Activated naive CD8-positive, alpha-beta T cell treated with anti-CD3 and anti-CD28 coated beads for 36 hours (primary cell): Measurements from ENCODE around the gene GALNT14. TPM values are rescaled to one million over a fixed set of nuclear protein-coding genes. Genes with fewer than 3 reads are reported as not detected.

Experiments
- DNase-seq: peaks from one replicate; pipeline ENCODE4 v3.0.0; 2021
- H3K27ac Mint-ChIP-seq: one replicate; pipeline ENCODE4 v1.8.0; 2022; ENCODE audit warnings: mild to moderate bottlenecking, moderate library complexity, mixed read lengths
- H3K27me3 Mint-ChIP-seq: one replicate; pipeline ENCODE4 v1.8.0; 2022; ENCODE audit warnings: mild to moderate bottlenecking, mixed read lengths
- H3K36me3 Mint-ChIP-seq: one replicate; pipeline ENCODE4 v1.8.0; 2021; ENCODE audit warnings: mild to moderate bottlenecking, mixed read lengths
- H3K4me1 Mint-ChIP-seq: one replicate; pipeline ENCODE4 v1.8.0; 2021; ENCODE audit warnings: mixed read lengths
- H3K4me3 Mint-ChIP-seq: one replicate; pipeline ENCODE4 v1.8.0; 2022; ENCODE audit warnings: mild to moderate bottlenecking, moderate library complexity, mixed read lengths
- H3K9me3 Mint-ChIP-seq: one replicate; pipeline ENCODE4 v1.8.0; 2022; ENCODE audit warnings: mixed read lengths
- total RNA-seq, 2 experiments: library from RNA; stranded (reverse); gene quantifications; one replicate each; pipeline ENCODE4 v1.2.3, GENCODE V29; 2021

Gene GALNT14
- total RNA-seq, 2 experiments from 2014 or later, result 2.1 to 2.5 TPM

DNA sequence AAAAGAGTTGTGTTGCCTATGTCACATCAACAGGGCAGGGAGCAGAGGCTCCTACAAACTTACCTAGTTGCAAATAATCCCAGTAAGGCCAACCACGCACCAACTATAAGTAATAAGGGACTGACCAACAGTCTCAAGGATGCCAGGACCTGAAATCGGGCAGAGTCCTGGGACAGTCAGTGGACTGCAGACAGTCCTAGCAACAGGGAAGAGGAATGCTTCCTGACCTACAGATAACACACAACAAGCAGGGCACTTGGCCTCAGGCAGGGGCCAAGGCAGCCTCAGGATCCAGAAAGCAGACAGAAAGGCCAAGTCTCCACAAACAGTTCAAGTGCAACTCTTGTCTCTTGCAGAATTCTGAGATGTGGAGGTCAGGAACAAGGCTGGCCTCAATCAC is 56.2 kb downstream of the GALNT14 start:
- Mint-ChIP-seq H3K4me1 (no peaks in the 10 kb centered on the region), H3K9me3 (no peaks in the 10 kb centered on the region), H3K4me3 (no peak overlapping the region), H3K36me3 (no peaks in the 10 kb centered on the region), H3K27me3 (no peaks in the 10 kb centered on the region), H3K27ac (no peak overlapping the region)
- no peak for DNase-seq

DNA sequence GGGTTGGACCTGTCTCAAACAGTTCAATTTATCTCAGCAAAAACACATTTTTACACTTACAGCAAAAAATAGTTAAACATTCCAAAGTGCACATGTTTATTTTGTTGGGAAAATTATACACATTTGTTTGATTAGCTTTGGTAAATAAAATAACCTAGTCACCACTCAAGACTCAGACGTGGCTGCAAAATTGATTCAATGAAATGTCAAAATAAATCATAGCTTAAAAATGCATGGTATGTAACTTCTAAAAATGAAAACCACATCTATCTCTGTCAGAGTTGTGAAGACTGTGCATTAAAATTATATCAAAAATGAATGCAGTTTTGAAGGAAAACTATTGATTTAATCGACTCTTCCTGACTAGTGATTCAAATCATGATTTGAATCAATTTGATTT is 56.7 kb downstream of the GALNT14 start:
- no peaks in the 10 kb centered on the region for H3K36me3 Mint-ChIP-seq
- no peaks in the 10 kb centered on the region for H3K9me3 Mint-ChIP-seq
- no peak for DNase-seq
- H3K27ac Mint-ChIP-seq, result no peak overlapping the region
- H3K4me3 Mint-ChIP-seq, result no peak overlapping the region
- H3K4me1 Mint-ChIP-seq, result no peaks in the 10 kb centered on the region
- no peaks in the 10 kb centered on the region for H3K27me3 Mint-ChIP-seq

DNA sequence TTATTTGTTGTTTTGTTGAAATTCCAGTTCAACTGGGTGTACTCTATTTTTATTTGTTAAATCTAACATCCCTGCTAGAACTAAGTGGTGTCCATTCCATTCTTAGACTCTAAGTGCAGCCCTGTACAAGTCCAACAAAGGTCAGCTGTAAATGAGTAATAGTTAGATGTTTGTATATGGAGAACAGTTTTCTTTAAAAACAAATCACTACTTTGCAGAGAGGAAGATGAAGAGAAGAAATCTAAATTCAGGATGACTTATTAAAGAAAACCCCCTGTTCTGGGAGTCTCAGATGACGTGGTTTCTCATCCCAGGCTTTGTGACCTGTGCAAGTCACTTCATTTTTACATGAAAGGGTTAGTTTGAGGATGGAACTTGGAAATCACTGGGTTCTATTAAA is 57.9 kb downstream of the GALNT14 start:
- no peak overlapping the region for H3K27ac Mint-ChIP-seq
- H3K36me3 Mint-ChIP-seq, result no peaks in the 10 kb centered on the region
- no peak overlapping the region for H3K4me3 Mint-ChIP-seq

DNA sequence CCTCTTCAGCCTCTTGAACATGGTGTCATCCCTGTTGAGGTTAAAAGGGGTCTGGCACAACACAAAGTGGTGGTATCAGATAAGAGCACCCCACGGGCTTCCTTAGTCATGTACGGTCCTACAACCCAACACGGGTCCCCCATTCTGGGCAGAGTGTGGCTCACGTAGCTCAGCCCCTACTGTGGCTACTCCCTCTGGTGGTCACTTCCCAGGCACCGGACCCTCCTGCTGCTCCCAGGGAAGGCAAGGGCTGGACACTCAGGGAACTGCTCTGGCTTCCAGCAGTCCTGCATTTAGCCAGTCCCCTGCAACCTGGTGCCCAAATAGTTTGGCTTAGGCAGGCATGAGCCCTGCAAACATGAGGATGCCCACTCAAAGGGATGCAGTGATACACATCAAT is 58.6 kb downstream of the GALNT14 start:
- H3K36me3 Mint-ChIP-seq, result no peaks in the 10 kb centered on the region
- DNase-seq, result no peak
- H3K27me3 Mint-ChIP-seq, result no peaks in the 10 kb centered on the region
- H3K4me3 Mint-ChIP-seq, result no peak overlapping the region
- H3K27ac Mint-ChIP-seq, result no peak overlapping the region
- H3K9me3 Mint-ChIP-seq, result no peaks in the 10 kb centered on the region
- no peaks in the 10 kb centered on the region for H3K4me1 Mint-ChIP-seq

More for the DNA sequence above, 57.9 kb downstream of the GALNT14 start:
- DNase-seq, result no peak
- H3K4me1 Mint-ChIP-seq, result no peaks in the 10 kb centered on the region
- H3K9me3 Mint-ChIP-seq, result no peaks in the 10 kb centered on the region
- H3K27me3 Mint-ChIP-seq, result no peaks in the 10 kb centered on the region

DNA sequence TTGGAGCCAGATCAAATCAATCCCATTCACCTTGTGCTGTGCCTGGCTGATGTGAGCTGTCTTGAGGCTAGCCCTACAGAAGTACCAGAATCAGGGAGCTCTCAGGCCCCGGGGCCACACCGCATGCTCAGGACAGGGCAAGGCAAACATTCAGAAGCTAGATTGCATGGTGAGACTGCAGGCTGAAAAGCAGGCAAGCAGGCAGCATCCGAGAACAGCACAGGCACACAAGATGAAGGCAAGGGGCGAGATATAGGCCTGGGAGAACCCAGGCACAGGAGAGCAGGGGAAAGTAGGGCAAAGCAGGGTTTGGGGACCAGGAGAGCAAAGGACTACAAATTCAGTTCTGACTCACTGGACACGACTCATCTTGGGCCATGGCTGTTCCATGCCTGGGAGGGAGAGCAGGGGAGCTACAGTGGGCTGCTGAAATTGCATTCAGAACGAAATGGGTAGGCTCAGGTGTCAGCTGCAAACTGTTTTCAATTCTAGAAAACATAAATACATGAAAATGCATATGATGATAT is 59.6 kb downstream of the GALNT14 start:
- Mint-ChIP-seq H3K36me3 (no peaks in the 10 kb centered on the region), H3K4me1 (no peaks in the 10 kb centered on the region), H3K27me3 (no peaks in the 10 kb centered on the region), H3K4me3 (no peak overlapping the region), H3K27ac (no peak overlapping the region), H3K9me3 (no peaks in the 10 kb centered on the region)
- DNase-seq, result no peak

DNA sequence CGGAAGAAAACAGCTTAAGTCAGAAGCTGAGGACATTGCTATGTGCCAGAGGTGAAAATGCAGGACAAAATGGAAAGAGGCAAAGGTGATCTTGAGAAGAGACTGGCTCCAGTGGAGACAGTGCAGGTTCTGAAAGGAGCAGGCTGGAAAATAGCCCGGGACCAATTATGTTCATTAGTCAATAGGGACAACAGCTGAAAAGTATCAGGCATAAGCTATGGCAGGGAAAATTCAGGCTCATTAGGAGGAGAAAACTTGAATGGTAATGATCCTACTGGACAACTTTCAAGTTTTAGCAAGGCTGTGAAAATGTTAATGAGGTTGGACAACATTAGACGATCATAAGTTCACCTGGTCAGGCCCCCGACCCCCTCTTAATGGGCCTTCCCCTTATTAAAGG is 60.2 kb downstream of the GALNT14 start:
- H3K27ac Mint-ChIP-seq, result no peak overlapping the region
- no peaks in the 10 kb centered on the region for H3K4me1 Mint-ChIP-seq
- no peak overlapping the region for H3K4me3 Mint-ChIP-seq
- H3K27me3 Mint-ChIP-seq, result no peaks in the 10 kb centered on the region
- H3K9me3 Mint-ChIP-seq, result no peaks in the 10 kb centered on the region
- no peaks in the 10 kb centered on the region for H3K36me3 Mint-ChIP-seq
- DNase-seq, result no peak

DNA sequence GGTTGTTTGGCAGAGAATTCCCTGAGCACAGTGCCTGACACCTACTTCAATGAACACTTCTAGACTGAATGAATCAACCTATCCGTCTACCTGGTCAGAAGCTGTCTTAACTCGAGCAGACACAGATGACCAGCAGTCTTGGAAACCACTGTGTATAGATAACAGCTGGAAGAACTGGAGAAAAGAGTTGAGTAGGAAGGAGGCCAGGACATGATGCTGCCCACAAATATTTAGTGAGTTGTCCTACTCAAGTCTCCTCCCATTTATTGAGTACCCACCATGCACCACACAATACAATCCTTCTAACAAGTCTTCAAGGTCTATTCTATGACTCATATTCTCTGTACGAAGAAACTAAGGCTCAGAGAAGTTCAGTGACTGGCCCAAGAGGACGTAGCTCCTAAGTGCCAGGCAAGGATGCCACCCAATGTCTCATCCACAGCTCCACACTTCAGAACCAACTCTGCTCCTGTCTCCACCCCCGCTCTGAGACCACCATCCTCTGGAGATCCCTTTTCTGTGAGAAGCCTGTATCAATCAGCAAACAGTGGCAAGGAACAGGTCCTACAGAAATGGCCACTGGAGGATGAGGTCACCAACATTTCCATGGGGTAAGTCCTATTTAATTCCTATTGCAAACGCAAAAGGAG is 62.2 kb downstream of the GALNT14 start:
- no peak overlapping the region for H3K27ac Mint-ChIP-seq
- no peaks in the 10 kb centered on the region for H3K9me3 Mint-ChIP-seq
- no peaks in the 10 kb centered on the region for H3K27me3 Mint-ChIP-seq
- no peak overlapping the region for H3K4me3 Mint-ChIP-seq
- no peak for DNase-seq
- no peaks in the 10 kb centered on the region for H3K4me1 Mint-ChIP-seq
- no peaks in the 10 kb centered on the region for H3K36me3 Mint-ChIP-seq

DNA sequence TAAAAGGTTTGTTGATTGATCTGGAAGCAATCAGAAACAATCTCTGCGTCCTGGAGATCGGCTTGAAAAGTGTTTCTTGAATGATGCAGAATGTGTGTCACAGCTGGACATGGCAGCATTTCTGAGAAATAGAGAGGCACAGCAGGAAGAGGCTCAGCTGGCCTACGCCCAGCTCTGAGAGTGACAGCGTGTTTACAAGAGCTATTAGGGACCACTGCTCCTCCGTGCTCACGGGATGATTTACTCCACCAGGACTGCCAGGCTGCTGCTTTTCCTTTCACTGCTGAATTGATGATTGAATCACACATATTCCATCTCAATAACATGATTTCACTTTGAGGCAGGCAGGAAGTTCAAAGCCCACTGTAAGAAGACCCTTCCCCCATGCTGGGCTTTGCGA is 62.8 kb downstream of the GALNT14 start:
- H3K9me3 Mint-ChIP-seq, result no peaks in the 10 kb centered on the region

DNA sequence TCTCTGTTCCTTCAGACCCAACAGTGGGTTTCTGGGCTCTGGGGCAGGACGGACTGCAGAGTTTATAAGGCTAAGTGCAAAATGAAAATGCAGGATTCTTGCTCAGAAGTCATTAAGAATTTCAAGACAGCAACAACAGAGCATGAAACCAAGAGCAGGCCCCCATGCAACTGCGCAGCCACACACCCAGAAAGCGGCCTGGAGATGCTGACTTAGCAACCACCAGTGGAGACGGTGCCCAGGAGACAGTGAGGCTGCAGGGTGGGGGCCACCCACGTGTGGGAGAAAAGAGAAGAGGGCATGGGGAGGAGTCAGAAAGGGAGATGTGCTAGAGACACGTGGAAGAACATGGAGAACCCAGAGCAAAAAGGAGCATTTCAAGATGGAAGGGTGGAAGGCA is 66.5 kb downstream of the GALNT14 start:
- Mint-ChIP-seq H3K4me3 (no peak overlapping the region), H3K36me3 (no peaks in the 10 kb centered on the region), H3K4me1 (no peaks in the 10 kb centered on the region), H3K27me3 (no peaks in the 10 kb centered on the region), H3K27ac (no peak overlapping the region), H3K9me3 (no peaks in the 10 kb centered on the region)
- no peak for DNase-seq

More for the DNA sequence above, 62.8 kb downstream of the GALNT14 start:
- H3K4me1 Mint-ChIP-seq, result no peaks in the 10 kb centered on the region
- no peaks in the 10 kb centered on the region for H3K36me3 Mint-ChIP-seq
- no peak overlapping the region for H3K4me3 Mint-ChIP-seq
- no peak overlapping the region for H3K27ac Mint-ChIP-seq
- DNase-seq, result no peak
- H3K27me3 Mint-ChIP-seq, result no peaks in the 10 kb centered on the region

DNA sequence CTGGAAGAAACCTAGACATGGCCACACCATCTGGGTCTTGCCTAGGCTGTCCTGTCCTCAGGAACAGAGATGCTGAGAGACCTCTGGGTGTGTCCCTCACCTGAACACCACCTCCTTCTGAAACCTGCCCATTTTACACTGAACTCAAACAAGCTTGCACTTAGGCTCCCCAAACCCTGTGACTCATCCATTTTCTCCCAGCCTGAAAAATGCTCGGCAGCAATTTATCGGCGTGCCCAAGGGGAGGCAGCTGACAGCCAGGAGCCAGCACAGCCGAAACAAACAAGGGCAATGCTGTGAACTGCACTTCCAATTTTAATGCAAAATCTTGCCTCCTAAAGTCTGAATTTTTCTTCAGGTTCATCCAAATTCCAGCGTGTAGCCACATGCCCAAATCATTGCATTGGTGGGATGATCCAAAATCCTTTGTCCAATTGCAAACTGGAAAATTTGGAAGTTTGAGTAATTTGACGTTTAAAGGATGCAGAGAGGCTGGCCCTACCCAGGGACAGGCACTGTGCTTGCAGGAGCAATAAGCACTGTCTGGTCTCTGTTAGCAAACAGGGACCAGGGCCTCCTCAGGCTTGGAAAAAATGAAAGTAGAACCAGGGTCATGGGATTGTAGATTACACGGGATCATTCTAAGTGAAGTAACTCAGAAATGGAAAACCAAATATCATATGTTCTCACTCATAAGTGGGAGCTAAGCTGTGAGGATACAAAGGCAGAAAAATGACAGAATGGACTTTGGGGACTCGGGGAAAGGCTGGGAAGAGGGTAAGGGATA is 67.7 kb downstream of the GALNT14 start:
- H3K27ac Mint-ChIP-seq, result no peak overlapping the region

DNA sequence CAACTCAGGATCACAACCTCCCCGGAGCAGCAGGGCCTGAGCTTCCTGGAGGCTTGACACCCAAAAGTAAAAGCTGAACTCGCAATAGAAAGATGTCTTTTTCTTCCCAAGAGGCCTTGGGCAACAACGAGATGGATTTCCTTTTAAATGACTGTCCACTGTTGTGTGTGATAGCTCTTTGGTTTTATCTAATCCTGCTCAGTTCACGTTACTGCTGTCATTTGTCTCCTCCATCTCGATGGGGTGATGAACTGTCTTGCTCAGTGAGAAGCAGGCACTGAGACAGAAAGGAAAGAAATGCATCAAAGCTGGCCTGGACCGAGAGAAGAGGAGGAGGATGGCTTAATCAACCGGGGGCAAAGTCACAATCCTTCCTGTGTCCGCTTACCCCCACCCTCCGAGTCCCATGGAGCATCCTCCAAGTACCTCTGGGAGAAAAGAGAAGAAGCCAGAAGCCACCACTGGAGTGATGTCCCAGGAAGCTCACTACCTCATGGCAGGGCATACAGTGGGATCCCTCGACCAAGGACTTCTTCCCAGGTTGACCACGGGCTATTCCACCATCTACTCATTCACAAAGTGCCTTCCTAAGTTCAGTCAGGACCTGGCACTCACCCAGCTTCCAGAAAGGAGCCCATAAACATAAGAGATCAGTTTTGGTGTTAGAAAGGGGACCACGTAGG is 68.5 kb downstream of the GALNT14 start:
- H3K9me3 Mint-ChIP-seq, result no peaks in the 10 kb centered on the region
- H3K27me3 Mint-ChIP-seq, result no peaks in the 10 kb centered on the region
- no peak for DNase-seq
- no peak overlapping the region for H3K27ac Mint-ChIP-seq
- H3K4me1 Mint-ChIP-seq, result no peaks in the 10 kb centered on the region
- no peak overlapping the region for H3K4me3 Mint-ChIP-seq
- H3K36me3 Mint-ChIP-seq, result no peaks in the 10 kb centered on the region

More for the DNA sequence above, 67.7 kb downstream of the GALNT14 start:
- Mint-ChIP-seq H3K9me3 (no peaks in the 10 kb centered on the region), H3K27me3 (no peaks in the 10 kb centered on the region), H3K36me3 (no peaks in the 10 kb centered on the region), H3K4me1 (no peaks in the 10 kb centered on the region), H3K4me3 (no peak overlapping the region)
- DNase-seq, result no peak

DNA sequence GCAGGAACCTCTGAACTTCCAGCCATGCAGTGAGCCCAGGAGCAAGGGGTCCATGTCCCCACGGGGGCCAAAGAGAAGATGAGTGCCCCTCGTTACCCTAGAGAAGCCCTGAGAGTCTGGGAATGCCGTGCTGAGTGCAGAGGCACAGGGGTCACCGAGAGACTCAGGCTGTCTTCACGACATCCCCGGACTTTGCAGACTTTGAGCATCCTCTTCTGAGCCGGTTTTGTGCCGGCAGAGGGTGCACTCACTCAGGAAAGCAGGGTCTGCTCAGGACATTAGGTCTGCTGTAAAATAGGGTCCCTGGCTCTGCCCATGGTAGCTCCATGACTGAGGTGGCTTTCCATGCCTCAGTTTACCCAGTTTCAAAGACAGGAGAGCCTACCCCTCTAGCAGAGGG is 71.0 kb downstream of the GALNT14 start:
- no peaks in the 10 kb centered on the region for H3K36me3 Mint-ChIP-seq
- H3K27me3 Mint-ChIP-seq, result no peaks in the 10 kb centered on the region
- no peaks in the 10 kb centered on the region for H3K4me1 Mint-ChIP-seq

DNA sequence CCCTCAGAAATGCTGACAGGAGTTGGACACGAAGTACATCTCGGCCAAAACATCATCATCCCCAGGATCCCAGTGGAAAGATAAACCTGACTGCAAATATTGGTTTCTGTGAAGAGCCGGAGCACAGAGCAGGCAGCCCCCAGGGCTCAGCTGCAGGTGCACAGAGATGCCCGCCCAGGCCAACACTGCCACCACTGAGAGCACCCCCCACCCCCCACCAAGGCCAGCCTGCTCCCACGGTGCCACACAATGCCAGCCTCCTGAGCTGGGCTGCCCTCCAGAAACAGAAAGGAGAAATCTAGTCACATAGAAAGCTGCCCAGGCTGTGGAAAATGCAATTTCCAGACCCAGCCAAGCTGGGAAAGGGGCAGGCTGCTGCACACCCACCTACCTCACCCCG is 71.7 kb downstream of the GALNT14 start:
- no peaks in the 10 kb centered on the region for H3K27me3 Mint-ChIP-seq
- no peaks in the 10 kb centered on the region for H3K9me3 Mint-ChIP-seq
- H3K36me3 Mint-ChIP-seq, result no peaks in the 10 kb centered on the region
- H3K4me1 Mint-ChIP-seq, result no peaks in the 10 kb centered on the region
- DNase-seq, result no peak
- no peak overlapping the region for H3K4me3 Mint-ChIP-seq
- no peak overlapping the region for H3K27ac Mint-ChIP-seq

More for the DNA sequence above, 71.0 kb downstream of the GALNT14 start:
- Mint-ChIP-seq H3K9me3 (no peaks in the 10 kb centered on the region), H3K27ac (no peak overlapping the region), H3K4me3 (no peak overlapping the region)
- no peak for DNase-seq

DNA sequence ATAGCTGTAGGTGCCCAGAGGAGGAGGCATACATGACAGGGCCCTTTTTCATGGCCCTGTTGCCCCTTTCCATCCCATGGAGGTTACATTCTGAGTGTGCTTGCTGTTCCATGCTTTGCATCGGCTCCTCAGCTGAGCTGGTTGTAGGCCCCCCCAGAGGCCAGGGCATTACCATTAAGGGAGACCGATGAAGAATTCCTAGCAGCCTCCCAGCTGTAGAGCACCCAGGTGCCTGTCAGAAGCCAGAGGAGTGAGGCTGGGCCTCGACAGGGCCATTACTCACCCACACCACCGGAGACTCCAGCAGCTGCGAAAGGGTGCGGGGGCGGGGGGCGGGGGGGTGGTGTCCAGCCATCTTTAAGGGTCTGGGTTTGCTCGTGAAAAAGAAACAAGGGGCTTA is 72.2 kb downstream of the GALNT14 start:
- no peaks in the 10 kb centered on the region for H3K27me3 Mint-ChIP-seq
- H3K36me3 Mint-ChIP-seq, result no peaks in the 10 kb centered on the region
- no peak for DNase-seq
- no peaks in the 10 kb centered on the region for H3K4me1 Mint-ChIP-seq
- H3K27ac Mint-ChIP-seq, result no peak overlapping the region
- no peaks in the 10 kb centered on the region for H3K9me3 Mint-ChIP-seq
- H3K4me3 Mint-ChIP-seq, result no peak overlapping the region

DNA sequence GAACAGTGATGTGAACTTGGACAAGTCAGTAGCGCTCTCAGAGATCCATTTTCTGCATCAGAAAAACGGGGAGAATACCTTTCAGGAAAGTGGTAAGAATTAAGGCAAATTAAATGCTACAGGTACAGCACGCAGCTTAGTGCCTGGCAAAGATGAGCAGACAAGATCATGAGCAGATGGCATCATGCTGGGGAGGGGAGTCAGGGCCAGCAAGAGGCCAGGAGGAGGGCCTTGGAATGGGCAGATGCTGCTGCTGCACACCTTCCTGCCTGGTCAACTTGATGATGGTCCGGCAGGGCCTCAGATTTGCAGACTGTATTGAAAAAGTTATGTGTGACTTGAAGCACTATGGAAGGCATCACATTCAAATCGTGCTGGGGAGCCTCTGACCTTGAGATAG is 72.9 kb downstream of the GALNT14 start:
- H3K4me3 Mint-ChIP-seq, result no peak overlapping the region
- no peaks in the 10 kb centered on the region for H3K27me3 Mint-ChIP-seq
- H3K27ac Mint-ChIP-seq, result no peak overlapping the region
- H3K4me1 Mint-ChIP-seq, result no peaks in the 10 kb centered on the region
- DNase-seq, result no peak
- H3K36me3 Mint-ChIP-seq, result no peaks in the 10 kb centered on the region
- H3K9me3 Mint-ChIP-seq, result no peaks in the 10 kb centered on the region
